Liver (tissue), 9 donors: ENCODE results near the gene CAVIN3. TPM values are rescaled to one million over a fixed set of nuclear protein-coding genes. Genes with fewer than 3 reads are reported as not detected.

ENCODE experiments used
- DNase-seq: peaks from one replicate; pipeline ENCODE4 v3.0.0-alpha.2; 2017; ENCODE audit warnings: low spot score
- H3K27ac ChIP-seq, 2 donors: one replicate each; pipeline ENCODE4 v1.7.0; 2013; ENCODE audit warnings: inconsistent platforms in 2 of 2, low read length in 2 of 2, control low read depth in 1 of 2, low read depth in 1 of 2, mild to moderate bottlenecking in 1 of 2
- H3K27me3 ChIP-seq, 4 donors: one replicate each; pipeline versions ENCODE4 v1.6.1 to v1.7.0; 2013; ENCODE audit warnings: low read length in 3 of 4, inconsistent platforms in 1 of 4, mild to moderate bottlenecking in 1 of 4, moderate library complexity in 1 of 4; ENCODE audit not compliant: control insufficient read depth in 4 of 4, insufficient read depth in 4 of 4
- H3K36me3 ChIP-seq, 4 donors: one replicate each; pipeline versions ENCODE4 v1.6.1 to v1.7.0; 2013; ENCODE audit warnings: low read length in 3 of 4, mild to moderate bottlenecking in 3 of 4, low read depth in 1 of 4, moderate library complexity in 1 of 4; ENCODE audit not compliant: control insufficient read depth in 4 of 4, insufficient read depth in 3 of 4
- H3K4me1 ChIP-seq, 4 donors: one replicate each; pipeline versions ENCODE4 v1.6.1 to v1.7.0; 2013; ENCODE audit warnings: low read length in 3 of 4, mild to moderate bottlenecking in 3 of 4, moderate library complexity in 1 of 4; ENCODE audit not compliant: control insufficient read depth in 4 of 4, insufficient read depth in 4 of 4
- H3K4me3 ChIP-seq, 3 donors: one replicate each; pipeline versions ENCODE4 v1.6.1 to v1.7.0; 2013; ENCODE audit warnings: low read length in 3 of 3, control low read depth in 1 of 3, low read depth in 1 of 3, mild to moderate bottlenecking in 1 of 3
- H3K9ac ChIP-seq, 2 donors: one replicate each; pipeline ENCODE4 v1.7.0; 2013; ENCODE audit warnings: low read length in 2 of 2, mild to moderate bottlenecking in 2 of 2, moderate library complexity in 2 of 2, control low read depth in 1 of 2, low read depth in 1 of 2
- H3K9me3 ChIP-seq, 4 donors: one replicate each; pipeline versions ENCODE4 v1.6.1 to v1.7.0; 2013; ENCODE audit warnings: low read length in 3 of 4; ENCODE audit not compliant: control insufficient read depth in 4 of 4
- EGR1 ChIP-seq, 2 donors: IDR thresholded peaks; 2 replicates each; pipeline ENCODE4 v1.6.1; 2016 to 2018; ENCODE audit warnings: antibody characterized with exemption in 2 of 2, low read depth in 2 of 2
- FOXA1 ChIP-seq: IDR thresholded peaks from 2 replicates; pipeline ENCODE4 v1.6.1; 2016; ENCODE audit warnings: antibody characterized with exemption
- FOXA2 ChIP-seq: IDR thresholded peaks from 2 replicates; pipeline ENCODE4 v1.6.1; 2016; ENCODE audit warnings: antibody characterized with exemption
- GABPA ChIP-seq, 2 donors: IDR thresholded peaks in 1 of 2; conservative IDR thresholded peaks in 1 of 2; 2 replicates each; pipeline ENCODE4 v1.6.1; 2016; ENCODE audit warnings: antibody characterized with exemption in 2 of 2, mild to moderate bottlenecking in 1 of 2, moderate library complexity in 1 of 2
- HNF4A ChIP-seq, 2 donors: conservative IDR thresholded peaks; 2 replicates each; pipeline ENCODE4 v1.6.1; 2016; ENCODE audit warnings: antibody characterized with exemption in 2 of 2, mild to moderate bottlenecking in 2 of 2
- HNF4G ChIP-seq: IDR thresholded peaks from 2 replicates; pipeline ENCODE4 v1.6.1; 2016; ENCODE audit warnings: antibody characterized with exemption
- NR2F2 ChIP-seq: IDR thresholded peaks from 2 replicates; pipeline ENCODE4 v1.6.1; 2016; ENCODE audit warnings: antibody characterized with exemption
- RAD21 ChIP-seq, 2 donors: IDR thresholded peaks; 2 replicates each; pipeline ENCODE4 v1.6.1; 2016; ENCODE audit warnings: antibody characterized with exemption in 2 of 2, mild to moderate bottlenecking in 2 of 2
- RXRA ChIP-seq, 2 donors: IDR thresholded peaks; 2 replicates each; pipeline ENCODE4 v1.6.1; 2017 to 2018; ENCODE audit warnings: antibody characterized with exemption in 2 of 2, mild to moderate bottlenecking in 1 of 2
- SP1 ChIP-seq: IDR thresholded peaks from 2 replicates; pipeline ENCODE4 v1.6.1; 2018; ENCODE audit warnings: antibody characterized with exemption, mild to moderate bottlenecking
- TAF1 ChIP-seq: conservative IDR thresholded peaks from 2 replicates; pipeline ENCODE4 v1.6.1; 2016; ENCODE audit warnings: antibody characterized with exemption, mild to moderate bottlenecking
- YY1 ChIP-seq: IDR thresholded peaks from 2 replicates; pipeline ENCODE4 v1.6.1; 2016; ENCODE audit warnings: antibody characterized with exemption, mild to moderate bottlenecking
- WGBS: extraction: QIAGEN DNeasy Blood & Tissue Kit; methylation state at CpG from one replicate; pipeline ENCODE4 v1.1.7; 2013; 5-methylcytosine and 5-hydroxymethylcytosine counted together
- polyA plus RNA-seq, 2 donors: library from polyadenylated mRNA; stranded (reverse) in 1 of 2; unstranded in 1 of 2; fragments of 200-250 nt in 1 of 2; fragments of >200 nt in 1 of 2; fragmentation: Nextera tagmentation in 1 of 2; extraction: Ambion mirVana in 1 of 2; gene quantifications; one replicate each; pipeline versions ENCODE4 v1.2.1 to v1.2.3, GENCODE V29; 2013 to 2015
- total RNA-seq, 2 donors: library from RNA; depleted of rRNA; stranded (reverse); fragments of >200 nt; gene quantifications; one replicate each; pipeline ENCODE4 v1.2.3, GENCODE V29; 2014
- TF ChIP-seq, protein P1 (sequence below): IDR thresholded peaks from 2 replicates; pipeline ENCODE4 v1.6.1; 2016; ENCODE audit warnings: antibody characterized with exemption
- TF ChIP-seq, protein P2 (sequence below): IDR thresholded peaks from 2 replicates; pipeline ENCODE4 v1.6.1; 2016; ENCODE audit warnings: antibody characterized with exemption, mild to moderate bottlenecking
- TF ChIP-seq, protein P3 (sequence below): IDR thresholded peaks from 2 replicates; pipeline ENCODE4 v1.6.1; 2016; ENCODE audit warnings: antibody characterized with exemption
- TF ChIP-seq, protein P4 (sequence below): fragments of 150-350 bp; IDR thresholded peaks from 2 replicates; pipeline ENCODE4 v1.5.1; 2017; ENCODE audit warnings: improper control_type of control experiment, low read depth, low read length; ENCODE audit not compliant: missing input control
- TF ChIP-seq, protein P5 (sequence below): IDR thresholded peaks from 2 replicates; pipeline ENCODE4 v1.6.1; 2016; ENCODE audit warnings: antibody characterized with exemption
- donor health status: healthy.
- donor health status: healthy.
- donor health status: healthy.
- donor health status: healthy.
- donor health status: healthy.

CAVIN3 gene
- total and polyA plus RNA-seq, 4 donors = 2.5 to 13.9 (median 4.2) TPM

GRCh38 chr11:6323291-6323905, 3.1 kb upstream of the CAVIN3 start:
- Histone ChIP-seq H3K9me3 (no peaks in the 10 kb centered on the region), H3K4me1 (peaks cover 5 to 10% (median 7%) of the 10 kb centered on the region in 4 donors), H3K9ac (no peak overlapping the region), H3K36me3 (no peaks in the 10 kb centered on the region), H3K27ac (no peak overlapping the region), H3K4me3 (no peak overlapping the region), H3K27me3 (peaks cover 0 to 6% (median 2%) of the 10 kb centered on the region in 4 donors)
- TF ChIP-seq SP1 (no peak), GABPA (IDR thresholded peaks at IDR 0.05 in 1 of 2, conservative IDR thresholded peaks at IDR 0.05 in 1 of 2) (no peak), RXRA (IDR thresholded peaks at IDR 0.05) (no peak), HNF4G (no peak), RAD21 (IDR thresholded peaks at IDR 0.05) (no peak), HNF4A (conservative IDR thresholded peaks at IDR 0.05) (no peak), YY1 (no peak)
- TF ChIP-seq, protein P1, sequence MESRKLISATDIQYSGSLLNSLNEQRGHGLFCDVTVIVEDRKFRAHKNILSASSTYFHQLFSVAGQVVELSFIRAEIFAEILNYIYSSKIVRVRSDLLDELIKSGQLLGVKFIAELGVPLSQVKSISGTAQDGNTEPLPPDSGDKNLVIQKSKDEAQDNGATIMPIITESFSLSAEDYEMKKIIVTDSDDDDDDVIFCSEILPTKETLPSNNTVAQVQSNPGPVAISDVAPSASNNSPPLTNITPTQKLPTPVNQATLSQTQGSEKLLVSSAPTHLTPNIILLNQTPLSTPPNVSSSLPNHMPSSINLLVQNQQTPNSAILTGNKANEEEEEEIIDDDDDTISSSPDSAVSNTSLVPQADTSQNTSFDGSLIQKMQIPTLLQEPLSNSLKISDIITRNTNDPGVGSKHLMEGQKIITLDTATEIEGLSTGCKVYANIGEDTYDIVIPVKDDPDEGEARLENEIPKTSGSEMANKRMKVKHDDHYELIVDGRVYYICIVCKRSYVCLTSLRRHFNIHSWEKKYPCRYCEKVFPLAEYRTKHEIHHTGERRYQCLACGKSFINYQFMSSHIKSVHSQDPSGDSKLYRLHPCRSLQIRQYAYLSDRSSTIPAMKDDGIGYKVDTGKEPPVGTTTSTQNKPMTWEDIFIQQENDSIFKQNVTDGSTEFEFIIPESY = no peak
- TF ChIP-seq, protein P2, sequence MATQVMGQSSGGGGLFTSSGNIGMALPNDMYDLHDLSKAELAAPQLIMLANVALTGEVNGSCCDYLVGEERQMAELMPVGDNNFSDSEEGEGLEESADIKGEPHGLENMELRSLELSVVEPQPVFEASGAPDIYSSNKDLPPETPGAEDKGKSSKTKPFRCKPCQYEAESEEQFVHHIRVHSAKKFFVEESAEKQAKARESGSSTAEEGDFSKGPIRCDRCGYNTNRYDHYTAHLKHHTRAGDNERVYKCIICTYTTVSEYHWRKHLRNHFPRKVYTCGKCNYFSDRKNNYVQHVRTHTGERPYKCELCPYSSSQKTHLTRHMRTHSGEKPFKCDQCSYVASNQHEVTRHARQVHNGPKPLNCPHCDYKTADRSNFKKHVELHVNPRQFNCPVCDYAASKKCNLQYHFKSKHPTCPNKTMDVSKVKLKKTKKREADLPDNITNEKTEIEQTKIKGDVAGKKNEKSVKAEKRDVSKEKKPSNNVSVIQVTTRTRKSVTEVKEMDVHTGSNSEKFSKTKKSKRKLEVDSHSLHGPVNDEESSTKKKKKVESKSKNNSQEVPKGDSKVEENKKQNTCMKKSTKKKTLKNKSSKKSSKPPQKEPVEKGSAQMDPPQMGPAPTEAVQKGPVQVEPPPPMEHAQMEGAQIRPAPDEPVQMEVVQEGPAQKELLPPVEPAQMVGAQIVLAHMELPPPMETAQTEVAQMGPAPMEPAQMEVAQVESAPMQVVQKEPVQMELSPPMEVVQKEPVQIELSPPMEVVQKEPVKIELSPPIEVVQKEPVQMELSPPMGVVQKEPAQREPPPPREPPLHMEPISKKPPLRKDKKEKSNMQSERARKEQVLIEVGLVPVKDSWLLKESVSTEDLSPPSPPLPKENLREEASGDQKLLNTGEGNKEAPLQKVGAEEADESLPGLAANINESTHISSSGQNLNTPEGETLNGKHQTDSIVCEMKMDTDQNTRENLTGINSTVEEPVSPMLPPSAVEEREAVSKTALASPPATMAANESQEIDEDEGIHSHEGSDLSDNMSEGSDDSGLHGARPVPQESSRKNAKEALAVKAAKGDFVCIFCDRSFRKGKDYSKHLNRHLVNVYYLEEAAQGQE = no peak
- no peak for DNase-seq
- 44% methylated on average over 1 of the region's 1 CpG for WGBS

GRCh38 chr11:6321961-6322362, 1.7 kb upstream of the CAVIN3 start:
- peaks cover 5 to 10% (median 7%) of the 10 kb centered on the region in 4 donors for H3K4me1 ChIP-seq
- H3K36me3 ChIP-seq = no peaks in the 10 kb centered on the region
- TF ChIP-seq, protein P3, sequence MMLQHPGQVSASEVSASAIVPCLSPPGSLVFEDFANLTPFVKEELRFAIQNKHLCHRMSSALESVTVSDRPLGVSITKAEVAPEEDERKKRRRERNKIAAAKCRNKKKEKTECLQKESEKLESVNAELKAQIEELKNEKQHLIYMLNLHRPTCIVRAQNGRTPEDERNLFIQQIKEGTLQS = no peak
- TF ChIP-seq, protein P1 = no peak
- TF ChIP-seq NR2F2 (no peak), HNF4A (conservative IDR thresholded peaks at IDR 0.05) (no peak), GABPA (IDR thresholded peaks at IDR 0.05 in 1 of 2, conservative IDR thresholded peaks at IDR 0.05 in 1 of 2) (no peak), FOXA1 (no peak), YY1 (no peak), FOXA2 (no peak), TAF1 (no peak), RXRA (IDR thresholded peaks at IDR 0.05) (no peak), EGR1 (IDR thresholded peaks at IDR 0.05; ENCODE audit: low read depth in 2 of 2) (no peak), SP1 (no peak), RAD21 (IDR thresholded peaks at IDR 0.05) (no peak)
- TF ChIP-seq, protein P2 = no peak
- TF ChIP-seq, protein P4, sequence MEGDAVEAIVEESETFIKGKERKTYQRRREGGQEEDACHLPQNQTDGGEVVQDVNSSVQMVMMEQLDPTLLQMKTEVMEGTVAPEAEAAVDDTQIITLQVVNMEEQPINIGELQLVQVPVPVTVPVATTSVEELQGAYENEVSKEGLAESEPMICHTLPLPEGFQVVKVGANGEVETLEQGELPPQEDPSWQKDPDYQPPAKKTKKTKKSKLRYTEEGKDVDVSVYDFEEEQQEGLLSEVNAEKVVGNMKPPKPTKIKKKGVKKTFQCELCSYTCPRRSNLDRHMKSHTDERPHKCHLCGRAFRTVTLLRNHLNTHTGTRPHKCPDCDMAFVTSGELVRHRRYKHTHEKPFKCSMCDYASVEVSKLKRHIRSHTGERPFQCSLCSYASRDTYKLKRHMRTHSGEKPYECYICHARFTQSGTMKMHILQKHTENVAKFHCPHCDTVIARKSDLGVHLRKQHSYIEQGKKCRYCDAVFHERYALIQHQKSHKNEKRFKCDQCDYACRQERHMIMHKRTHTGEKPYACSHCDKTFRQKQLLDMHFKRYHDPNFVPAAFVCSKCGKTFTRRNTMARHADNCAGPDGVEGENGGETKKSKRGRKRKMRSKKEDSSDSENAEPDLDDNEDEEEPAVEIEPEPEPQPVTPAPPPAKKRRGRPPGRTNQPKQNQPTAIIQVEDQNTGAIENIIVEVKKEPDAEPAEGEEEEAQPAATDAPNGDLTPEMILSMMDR = no peak
- TF ChIP-seq, protein P5, sequence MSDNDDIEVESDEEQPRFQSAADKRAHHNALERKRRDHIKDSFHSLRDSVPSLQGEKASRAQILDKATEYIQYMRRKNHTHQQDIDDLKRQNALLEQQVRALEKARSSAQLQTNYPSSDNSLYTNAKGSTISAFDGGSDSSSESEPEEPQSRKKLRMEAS = no peak
- 80% methylated on average over 2 of the region's 2 CpGs for whole genome bisulfite sequencing
- H3K9ac ChIP-seq = no peak overlapping the region
- no peak overlapping the region for H3K27ac ChIP-seq
- H3K9me3 ChIP-seq = no peaks in the 10 kb centered on the region
- H3K4me3 ChIP-seq = no peak overlapping the region
- DNase-seq = no peak
- H3K27me3 ChIP-seq = peaks cover 0 to 4% (median 0%) of the 10 kb centered on the region in 4 donors
